Sigmoid colon (tissue), 4 donors: Measurements from ENCODE around the gene PLCL1.

Experiments used
- CTCF ChIP-seq, 4 experiments: fragments of 450-650 bp in 3 of 4; fragments of 200-600 bp in 1 of 4; IDR thresholded peaks; one replicate each; pipeline ENCODE4 v1.5.1; 2016 to 2019; ENCODE audit warnings: antibody characterized with exemption in 4 of 4, mild to moderate bottlenecking in 3 of 4, moderate library complexity in 2 of 4
- POLR2A ChIP-seq, 2 donors: fragments of 450-650 bp; IDR thresholded peaks; one replicate each; pipeline ENCODE4 v1.6.1; 2016; ENCODE audit warnings: antibody characterized with exemption in 2 of 2, mild to moderate bottlenecking in 2 of 2, moderate library complexity in 2 of 2
- POLR2AphosphoS5 ChIP-seq, 4 donors: sonication (generic); formaldehyde crosslinking; IDR thresholded peaks; one replicate each; pipeline ENCODE4 v1.6.1; 2017; ENCODE audit warnings: antibody characterized with exemption in 4 of 4

- TF ChIP-seq POLR2A (IDR thresholded peaks at IDR 0.05): no peak
- no peak for TF ChIP-seq CTCF (IDR thresholded peaks at IDR 0.05)
- no peak for TF ChIP-seq POLR2AphosphoS5 (IDR thresholded peaks at IDR 0.05)
Measured at GRCh38 chr2:197782126-197782525, 22.3 kb upstream of the PLCL1 start.
